Stimulated activated CD8-positive, alpha-beta memory T cell treated with anti-CD3 and anti-CD28 coated beads, Interleukin-4, amount 100 ng/mL, for 1 hour (primary cell): ENCODE measurements around the gene SH3BGRL3.
"Not testable (repeated sequence)": the region's sequence is repeated elsewhere in the genome, so short reads cannot be mapped to it uniquely, and the experiment has no call there.

Experiments
- DNase-seq, 2 donors: peaks; one replicate each; pipeline ENCODE4 v3.0.0-alpha.2; 2020; ENCODE audit warnings: low read depth in 2 of 2, low spot score in 1 of 2

Gene SH3BGRL3

DNA sequence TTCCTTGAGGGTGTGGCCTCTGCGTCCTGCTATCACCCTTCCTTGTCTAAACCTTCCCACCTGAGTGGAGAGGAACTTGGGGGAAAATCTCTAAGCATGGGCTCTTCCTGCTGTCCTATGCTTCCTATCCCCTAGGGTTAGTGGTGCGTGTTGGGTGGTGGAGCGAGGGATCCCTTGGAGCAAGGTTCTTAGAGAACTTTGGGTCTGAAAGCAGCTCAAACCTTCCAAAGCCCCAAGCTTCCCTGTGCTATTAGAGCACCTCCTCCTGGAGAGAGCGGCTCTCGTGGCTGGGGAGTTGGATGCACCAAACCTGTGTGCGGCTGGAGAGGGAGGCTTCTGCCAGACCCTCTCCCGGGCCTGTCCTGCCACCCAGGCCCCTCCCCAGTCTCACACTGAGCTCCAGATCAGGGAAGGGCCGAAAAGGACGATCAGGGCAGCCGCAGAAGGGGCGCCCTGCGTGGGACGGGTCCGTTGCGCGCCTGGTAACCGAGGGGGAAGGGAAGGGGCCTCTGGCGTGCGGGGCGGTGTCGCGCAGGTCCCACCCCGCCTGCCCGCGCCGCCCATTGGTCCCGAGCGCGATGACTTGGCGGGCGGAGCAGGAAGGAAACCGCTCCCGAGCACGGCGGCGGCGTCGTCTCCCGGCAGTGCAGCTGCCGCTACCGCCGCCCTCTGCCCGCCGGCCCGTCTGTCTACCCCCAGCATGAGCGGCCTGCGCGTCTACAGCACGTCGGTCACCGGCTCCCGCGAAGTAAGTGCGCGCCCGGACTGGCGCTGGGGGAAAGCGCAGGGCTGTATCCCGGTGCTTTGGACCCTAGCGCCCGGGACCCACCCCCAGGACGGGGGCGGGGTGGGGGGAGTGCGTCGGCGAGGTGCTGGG is at the start of gene SH3BGRL3:
Gene SH3BGRL3 (plus strand): TSS at position 631 of the 877 bp plus-strand sequence. CDS start 70 bp downstream, at position 701.
- peak; percentile 56 to 73 for DNase-seq

DNA sequence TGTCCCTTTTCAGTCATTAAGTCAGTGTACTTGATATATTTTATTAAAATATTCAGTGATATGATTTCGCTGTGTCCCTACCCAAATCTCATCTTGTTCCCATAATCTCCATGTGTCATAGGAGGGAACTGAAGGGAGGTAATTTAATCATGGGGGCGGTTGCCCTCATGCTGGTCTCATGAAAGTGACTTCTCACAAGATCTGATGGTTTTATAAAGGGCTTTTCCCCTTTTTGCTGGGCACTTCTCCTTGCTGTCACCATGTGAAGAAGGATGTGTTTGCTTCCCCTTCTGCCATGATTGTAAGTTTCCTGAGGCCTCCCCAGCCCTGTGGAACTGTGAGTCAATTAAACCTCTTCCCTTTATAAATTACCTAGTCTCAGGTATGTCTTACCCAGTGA is 49.2 kb upstream of the SH3BGRL3 start:
- DNase-seq: not testable (repeated sequence)

DNA sequence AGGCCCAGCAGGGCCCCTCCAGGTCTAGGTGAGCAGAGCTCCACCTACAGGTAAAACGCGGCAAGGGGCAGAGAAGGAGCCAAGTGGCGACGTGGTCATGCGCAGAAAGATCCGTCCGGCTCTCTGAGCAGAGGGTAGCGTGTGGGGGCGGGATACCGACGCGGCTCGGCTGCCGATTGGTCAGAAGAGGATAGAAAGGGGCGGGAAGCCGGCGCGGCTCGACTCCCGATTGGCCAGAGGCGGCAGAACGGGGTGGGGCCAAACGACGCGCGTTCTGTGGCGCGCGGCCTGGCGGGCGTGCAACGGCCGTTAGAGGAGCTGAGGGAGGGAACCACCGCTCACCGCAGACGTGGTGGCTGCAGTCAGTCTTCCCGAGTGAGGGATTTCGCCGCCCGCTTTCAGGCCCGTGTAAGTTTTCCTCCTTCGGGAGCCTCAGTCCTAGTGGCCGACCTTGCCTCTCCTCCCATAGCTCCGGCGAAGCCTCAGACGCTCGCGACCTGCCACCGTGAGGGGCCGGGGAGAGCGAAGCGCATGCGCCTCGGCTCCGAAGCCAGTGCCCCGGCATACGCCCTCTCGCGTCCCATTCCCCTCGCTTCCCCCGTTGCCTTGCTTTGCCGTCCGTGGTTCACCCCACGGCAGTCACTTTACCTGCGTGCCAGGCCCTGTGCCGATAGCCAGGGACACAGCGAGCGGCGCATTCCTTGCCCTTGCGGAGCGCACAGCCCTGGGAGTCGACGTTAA is 45.8 kb upstream of the SH3BGRL3 start, which contains the start of gene CEP85:
Gene CEP85 (plus strand): TSS at position 298 of the 741 bp plus-strand sequence. CDS start 5,584 bp downstream, outside the sequence.
- DNase-seq: peak; percentile 94 to 98

DNA sequence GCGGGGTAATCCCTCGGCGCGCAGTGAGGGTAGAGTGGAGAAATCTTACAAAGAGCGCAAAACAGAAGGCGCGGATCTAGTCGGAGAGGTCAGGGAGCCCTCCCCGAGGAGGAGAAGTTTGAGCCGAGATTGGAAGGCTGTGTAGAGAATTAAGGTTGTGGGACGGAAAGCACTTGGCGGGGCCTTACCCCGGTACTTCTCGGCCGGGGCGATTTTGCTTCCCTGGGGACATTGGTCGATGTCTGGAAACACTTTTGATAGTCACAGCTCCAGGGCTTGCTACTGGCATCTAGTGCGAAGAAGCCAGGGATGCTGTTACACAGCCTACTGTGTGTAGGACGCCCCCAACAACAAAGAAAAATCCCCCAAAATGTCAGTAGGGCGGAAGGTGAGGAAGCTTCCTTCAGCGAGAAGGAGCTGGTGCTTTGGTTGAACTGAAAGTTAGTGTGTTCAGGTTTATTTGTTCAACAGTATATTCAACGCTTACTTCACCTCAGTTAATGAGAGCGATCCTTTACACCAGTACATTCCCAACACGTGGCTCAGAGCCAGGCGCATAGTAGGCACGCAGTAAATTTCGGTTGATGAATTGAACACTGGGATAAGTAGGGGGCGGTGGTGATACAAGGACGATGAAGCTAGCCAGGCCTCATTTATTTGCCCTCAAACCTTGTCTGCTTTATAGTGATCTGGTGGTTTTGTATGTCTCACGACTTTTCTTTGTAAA is 45.1 kb upstream of the SH3BGRL3 start:
- no peak for DNase-seq

DNA sequence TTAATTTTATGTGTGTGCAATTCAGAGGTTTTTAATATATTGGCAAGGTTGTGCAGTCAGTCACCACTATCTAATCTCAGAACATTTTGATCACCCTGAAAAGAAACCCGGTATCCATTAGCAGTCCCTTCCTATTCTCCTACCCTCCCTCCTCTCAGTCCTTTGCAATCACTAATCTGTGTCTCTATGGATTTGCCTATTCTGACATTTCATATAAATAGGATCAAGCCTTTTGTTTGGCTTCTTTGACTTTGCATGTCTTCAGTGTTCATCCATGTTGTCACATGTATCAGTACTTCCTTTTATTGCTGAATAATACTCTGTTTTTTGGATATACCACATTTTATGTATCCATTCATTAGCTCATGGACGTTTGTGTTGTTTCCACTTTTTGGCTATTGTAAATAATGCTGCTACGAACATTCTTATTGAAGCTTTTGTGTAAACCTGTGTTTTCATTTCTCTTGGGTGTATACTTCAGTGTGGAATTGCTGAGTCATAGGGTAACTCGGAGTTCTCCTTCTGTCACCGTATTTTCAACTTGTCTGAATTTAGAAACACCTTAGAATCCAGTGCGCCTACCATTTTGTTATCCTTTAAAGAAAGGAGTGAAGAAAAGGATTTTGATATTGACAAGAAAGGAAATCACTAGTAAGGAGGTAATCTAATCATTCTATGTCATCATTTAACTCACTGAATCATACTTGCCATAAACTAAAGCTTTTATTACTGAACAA is 42.5 kb upstream of the SH3BGRL3 start:
- DNase-seq: no peak

DNA sequence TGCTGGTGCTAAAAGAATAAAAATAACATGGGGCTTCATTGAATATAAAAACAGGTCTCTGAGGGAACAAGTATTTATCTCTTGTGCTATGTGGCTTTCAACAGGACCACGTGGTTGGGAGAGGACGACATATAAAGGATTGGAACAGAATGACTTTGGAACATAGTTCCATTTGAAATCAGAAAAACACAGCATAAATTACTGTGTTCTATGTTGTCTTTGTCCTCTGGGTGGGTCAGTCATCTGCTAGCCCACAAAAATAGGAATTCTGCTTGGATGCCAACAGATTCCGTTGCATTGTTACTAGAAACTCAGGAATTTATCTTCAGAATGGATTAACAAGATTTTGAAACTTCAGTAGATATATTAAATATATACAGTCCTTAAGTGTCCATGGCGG is 40.0 kb upstream of the SH3BGRL3 start:
- no peak for DNase-seq

DNA sequence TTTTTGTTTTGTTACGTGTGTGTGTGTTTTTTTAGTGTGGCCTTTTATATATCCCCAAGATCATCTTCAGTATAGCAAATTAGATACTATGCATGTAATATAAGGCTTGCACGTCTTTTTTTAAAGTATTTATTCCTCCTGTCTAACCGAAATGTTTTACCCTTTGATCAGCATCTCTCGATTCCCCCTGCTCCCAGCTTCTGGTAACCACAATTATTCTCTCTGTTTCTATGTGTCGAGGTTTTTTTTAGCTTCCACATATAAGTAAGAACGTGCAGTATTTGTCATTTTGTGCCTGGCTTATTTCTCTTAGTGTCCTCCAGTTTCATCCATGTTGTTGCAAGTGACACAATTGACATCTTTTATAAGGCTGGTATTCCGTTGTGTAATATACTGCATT is 27.2 kb upstream of the SH3BGRL3 start:
- DNase-seq: no peak

DNA sequence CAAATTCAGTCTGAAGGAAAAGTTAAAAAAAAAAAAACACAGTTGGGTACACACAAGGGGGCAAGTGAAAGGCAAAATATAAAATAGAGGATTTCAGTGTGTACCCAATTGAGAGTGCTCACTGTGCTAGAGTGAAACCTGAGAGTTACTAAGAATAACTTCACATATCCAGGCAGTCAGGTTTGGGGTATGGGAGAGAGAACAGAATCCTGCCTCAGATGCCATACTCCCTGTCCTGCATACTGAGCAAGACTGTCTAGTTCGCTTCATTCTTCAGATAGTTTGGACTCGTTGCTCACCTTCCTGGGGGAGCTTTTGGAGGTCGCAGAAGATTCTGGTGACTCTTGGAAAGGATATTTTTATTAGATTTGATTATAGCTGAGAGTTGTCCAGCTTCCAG is 25.5 kb upstream of the SH3BGRL3 start:
- no peak for DNase-seq

DNA sequence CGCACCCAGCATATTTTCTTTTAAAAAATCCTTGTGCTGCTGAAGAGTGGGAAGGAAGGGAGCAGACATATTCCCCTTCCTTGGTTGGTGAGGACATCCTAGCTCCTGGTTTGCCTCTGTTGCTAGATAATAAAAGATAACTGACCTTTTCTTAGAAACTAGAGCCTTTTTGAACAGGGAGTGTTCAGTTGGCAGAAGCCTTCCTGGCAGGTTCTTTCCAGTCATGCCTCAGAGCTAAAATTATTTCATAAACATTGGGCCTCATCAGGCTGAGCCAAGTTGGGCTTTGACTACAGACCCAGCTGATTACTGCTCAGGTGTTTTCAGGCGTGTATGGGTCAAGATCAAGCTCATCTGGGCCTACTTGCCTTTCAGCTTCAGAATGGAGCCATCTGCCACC is 22.7 kb upstream of the SH3BGRL3 start:
- DNase-seq: no peak

DNA sequence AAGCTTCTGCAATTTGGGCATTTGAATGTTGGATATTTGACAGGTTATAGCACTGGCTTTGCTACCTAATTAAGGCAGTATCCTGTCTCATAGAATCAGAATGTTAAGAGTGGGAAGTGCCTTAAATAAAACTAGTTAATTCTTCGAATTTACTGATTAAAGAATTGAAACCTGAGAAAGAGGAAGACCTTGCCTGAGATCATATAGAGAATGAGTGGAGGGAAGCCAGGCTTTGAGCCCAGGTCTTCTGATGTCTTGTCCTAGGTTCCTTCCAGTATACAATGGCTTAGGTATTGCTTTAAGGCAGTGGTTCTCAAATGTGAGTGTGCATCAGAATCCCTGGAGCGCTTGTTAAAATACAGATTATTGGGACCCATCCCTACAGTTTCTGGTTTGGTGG is 20.9 kb upstream of the SH3BGRL3 start:
- no peak for DNase-seq

DNA sequence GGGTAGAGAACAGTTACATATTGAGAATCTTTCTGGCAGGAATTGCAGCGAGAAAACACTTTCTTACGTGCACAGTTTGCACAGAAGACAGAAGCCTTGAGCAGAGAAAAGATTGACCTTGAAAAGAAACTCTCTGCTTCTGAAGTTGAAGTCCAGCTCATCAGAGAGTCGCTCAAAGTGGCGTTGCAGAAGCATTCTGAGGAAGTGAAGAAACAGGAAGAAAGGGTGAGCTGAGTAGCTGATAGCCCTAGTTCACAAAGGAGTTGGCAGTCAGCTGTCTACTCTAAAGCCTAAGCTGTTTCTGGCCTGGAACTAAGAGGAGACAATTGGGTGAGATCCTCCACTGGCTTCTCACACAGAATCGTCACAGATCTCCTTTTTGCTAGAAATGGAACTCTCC is 20.3 kb upstream of the SH3BGRL3 start:
- no peak for DNase-seq

DNA sequence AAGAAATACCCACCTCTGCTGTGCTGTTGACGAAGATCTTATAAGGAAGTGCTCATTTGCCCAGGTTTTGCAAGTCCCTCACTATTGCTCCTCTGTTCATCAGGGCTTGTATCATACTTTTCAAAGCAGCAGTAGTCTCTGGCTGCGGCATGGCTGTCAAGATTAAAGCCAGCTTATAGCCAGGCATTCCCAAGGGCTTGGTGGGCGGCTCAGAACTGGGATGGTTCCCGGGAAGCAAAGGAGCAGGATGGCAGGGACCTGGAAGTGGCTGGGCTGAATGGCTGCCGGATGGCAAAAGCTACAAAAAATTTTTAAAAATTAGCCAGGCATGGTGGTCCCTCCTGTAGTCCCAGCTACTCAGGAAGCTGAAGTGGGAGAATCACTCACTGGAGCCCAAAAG is 16.7 kb upstream of the SH3BGRL3 start:
- DNase-seq: no peak

DNA sequence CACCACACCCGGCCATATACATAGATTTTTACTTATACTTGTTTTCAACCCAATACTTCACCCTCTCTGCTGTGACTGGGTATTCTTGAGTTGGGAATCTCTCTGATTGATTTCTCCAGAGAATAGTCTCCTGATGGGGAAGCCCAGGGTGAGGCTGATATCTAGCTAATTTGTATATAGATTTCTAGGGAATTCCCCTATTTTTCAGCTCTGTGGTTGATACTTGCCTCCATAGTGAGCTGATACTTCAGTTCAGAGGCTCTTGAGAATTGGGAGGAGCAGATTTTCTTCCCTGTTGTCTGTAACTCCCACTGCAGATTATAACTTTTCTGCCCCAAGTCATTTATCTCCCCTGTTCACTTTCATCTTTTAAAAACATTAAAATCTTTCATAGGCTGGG is 14.5 kb upstream of the SH3BGRL3 start:
- no peak for DNase-seq

DNA sequence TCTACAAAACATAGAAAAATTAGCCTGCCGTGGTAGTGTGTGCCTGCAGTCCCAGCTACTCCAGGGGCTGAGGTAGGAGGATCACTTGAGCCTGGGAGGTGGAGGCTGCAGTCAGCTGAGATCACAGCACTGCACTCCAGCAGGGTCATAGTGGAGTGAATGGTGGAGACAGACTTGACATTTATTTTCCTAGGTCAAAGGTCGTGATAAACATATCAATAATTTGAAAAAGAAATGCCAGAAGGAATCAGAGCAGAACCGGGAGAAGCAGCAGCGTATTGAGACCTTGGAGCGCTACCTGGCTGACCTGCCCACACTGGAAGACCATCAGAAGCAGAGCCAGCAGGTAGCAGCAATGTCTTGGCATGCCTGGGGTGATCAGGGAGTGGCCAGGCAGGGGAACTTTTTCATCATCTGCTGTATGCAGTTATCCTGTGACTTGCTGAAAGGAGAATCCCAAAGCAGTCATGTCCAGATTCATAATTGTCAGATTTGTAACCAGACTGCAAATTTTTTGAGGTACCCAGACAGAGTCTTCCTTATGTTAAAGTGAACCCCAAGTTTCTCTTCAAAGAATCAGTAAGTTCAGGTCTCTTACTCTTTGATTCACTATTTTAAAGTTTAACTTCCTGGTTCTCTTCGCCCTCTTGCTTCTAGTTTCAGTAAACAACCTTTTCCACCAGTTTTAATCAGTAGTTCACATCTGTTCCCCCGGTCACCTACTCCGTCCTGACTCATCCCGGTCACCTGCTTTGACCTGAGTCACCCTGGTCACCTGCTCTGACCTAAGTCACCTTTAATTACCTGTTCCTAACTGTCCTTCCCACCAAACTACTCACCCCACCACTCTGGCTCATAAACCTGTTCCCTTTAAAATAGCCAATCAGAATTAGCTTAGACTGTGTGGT is 11.3 kb upstream of the SH3BGRL3 start:
- no peak for DNase-seq

DNA sequence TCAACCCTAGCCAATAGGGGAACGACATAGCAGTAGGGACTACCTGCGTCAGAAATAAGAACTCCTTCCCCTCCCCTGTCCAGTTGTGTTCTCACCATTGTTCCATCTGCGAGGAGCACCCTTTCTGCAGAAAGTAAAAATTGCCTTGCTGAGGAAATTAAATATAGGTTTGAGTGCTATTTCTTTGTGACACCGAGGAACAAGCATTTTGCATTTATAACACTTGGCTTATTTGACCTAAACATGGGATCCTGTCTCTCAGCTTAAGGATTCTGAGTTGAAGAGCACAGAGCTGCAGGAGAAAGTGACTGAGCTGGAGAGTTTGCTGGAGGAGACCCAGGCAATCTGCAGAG is 10.7 kb upstream of the SH3BGRL3 start:
- no peak for DNase-seq

DNA sequence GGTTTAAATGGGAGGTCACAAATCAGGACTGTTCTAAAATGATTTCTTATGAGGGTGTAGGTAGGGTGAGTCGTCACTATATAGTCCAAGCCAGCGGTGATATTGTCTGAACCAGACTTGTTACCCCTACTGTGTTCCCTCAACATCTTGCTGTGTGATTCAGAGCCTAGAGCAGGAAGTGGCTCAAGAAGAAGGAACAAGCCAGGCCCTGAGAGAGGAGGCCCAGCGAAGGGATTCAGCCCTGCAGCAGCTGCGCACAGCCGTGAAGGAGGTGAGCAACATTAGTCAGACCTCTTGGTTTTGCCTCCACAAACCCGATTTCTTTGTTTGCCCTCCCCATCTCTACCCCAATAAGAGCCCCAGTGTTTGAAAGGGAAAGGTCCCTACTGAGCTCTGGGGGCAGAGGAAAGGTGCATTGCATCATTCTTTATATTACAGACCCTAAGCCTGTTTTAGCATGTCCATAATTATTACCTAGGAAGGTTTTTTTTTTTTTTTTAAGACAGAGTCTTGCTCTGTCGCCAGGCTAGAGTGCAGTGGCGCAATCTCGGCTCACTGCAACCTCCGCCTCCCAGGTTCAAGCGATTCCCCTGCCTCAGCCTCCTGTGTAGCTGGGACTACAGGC is 5.0 kb upstream of the SH3BGRL3 start:
- no peak for DNase-seq

DNA sequence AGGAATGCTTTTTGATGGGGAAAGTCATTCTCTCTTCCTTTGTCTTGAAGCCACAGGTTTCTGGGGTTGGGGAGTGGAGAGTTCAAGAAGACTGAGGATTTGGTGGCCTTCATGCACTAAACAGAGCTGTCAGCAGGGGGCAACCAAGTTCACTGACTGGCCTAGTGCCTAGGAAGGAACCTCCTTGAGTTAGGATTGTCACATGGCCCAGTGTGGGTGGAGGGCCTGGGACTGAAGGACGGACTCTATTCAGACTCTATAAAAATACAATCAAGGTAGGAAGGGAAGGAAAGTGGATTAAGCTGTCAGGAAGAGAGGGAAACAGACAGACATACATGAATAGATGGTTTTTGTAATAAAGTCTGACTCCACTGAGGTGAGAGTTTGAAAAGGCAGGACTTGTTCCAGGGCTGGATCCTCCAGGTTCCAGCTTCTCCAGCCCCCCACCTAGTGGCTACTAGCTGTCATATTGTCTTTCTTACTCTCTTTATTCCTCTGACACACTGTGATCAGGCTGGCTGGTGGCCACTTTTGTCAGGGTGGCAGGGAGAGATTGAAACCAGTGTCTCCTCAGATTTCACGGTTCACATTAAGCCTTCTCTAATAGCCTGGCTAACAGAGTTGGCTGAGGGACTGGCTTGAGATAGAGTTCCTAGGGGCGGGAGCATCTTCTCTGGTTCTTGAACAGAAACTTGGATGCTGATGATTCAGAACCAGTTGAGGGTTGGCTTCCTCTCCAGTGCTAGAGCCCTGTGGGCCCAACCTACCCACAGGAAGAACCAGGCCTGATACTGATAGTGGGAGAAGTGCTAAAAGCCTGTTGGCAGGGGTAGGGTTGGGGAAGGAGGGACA is 4.1 kb upstream of the SH3BGRL3 start:
- peak in 1 of 2 donors; percentile 55 for DNase-seq

DNA sequence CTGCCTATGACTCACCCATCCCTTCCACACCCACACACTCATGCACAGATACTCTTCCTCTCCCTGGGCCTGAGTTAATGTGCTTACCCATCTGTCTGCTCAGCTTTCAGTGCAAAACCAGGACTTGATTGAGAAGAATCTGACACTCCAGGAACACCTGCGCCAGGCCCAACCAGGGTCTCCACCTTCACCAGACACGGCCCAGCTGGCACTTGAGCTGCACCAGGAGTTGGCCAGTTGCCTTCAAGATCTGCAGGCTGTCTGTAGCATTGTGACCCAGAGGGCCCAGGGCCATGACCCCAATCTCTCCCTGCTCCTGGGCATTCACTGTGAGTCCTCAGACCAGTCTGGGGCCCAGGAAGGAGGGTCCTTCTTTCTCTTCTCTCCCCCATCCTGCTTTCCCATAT is 3.5 kb upstream of the SH3BGRL3 start:
- no peak for DNase-seq

DNA sequence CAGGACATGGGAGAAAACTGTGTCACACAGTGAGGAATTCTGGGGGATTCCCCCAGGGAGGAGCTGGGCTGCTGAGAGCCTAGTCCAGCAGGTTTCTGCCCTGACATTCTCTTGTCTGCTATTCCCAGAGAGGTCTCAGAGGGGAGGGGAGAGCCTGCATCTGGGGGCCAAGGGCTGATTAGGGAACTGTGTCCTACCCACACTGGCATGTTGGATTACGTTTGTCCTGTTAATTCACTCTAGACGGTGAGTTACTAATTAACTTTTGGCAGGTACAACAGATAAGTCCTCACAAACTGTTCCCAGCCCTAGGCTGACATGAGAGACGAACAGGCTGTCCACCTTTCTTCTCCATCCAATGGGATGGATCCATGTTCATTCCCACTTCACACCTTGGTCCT is 2.6 kb upstream of the SH3BGRL3 start:
- no peak for DNase-seq
